Caco-2 (cell line): ENCODE data around the gene TOMM40. TPM values are rescaled to one million over a fixed set of nuclear protein-coding genes. Genes with fewer than 3 reads are reported as not detected.
"Not testable (repeated sequence)": the region's sequence is repeated elsewhere in the genome, so short reads cannot be mapped to it uniquely, and the experiment has no call there.

Experiments
- BruUV-seq: library from RNA; stranded (reverse); fragments of 400-500 nt; replicated peaks from 2 replicates; lab custom pipeline; 2021; lab: Mats Ljungman, UMichigan
- CTCF ChIA-PET: fragments of 300-600 bp; sonication (Branson Sonifier 250); formaldehyde crosslinking; loops from one replicate; lab custom pipeline; 2022; ENCODE audit warnings: antibody characterized with exemption; lab: Charles Lee
- POLR2A ChIA-PET: fragments of 300-600 bp; sonication (Branson Sonifier 250); formaldehyde crosslinking; loops from one replicate; lab custom pipeline; 2022; ENCODE audit warnings: antibody characterized with exemption; lab: Charles Lee
- DNase-seq, 2 experiments: peaks; one replicate each; pipeline versions ENCODE4 v3.0.0 to v3.0.0-alpha.2; 2020 to 2022
- H3K27me3 ChIP-seq: replicated peaks from 2 replicates; pipeline ENCODE4 v1.6.0; 2011; ENCODE audit warnings: low read length; ENCODE audit not compliant: control insufficient read depth, insufficient read depth
- H3K36me3 ChIP-seq: 2 replicates; pipeline ENCODE4 v1.5.1; 2011; ENCODE audit warnings: low read length; ENCODE audit not compliant: control insufficient read depth, insufficient read depth
- H3K4me1 ChIP-seq: fragments of 250-450 bp; sonication (Bioruptor Pico); 2 replicates; pipeline ENCODE4 v1.5.1; 2020; ENCODE audit warnings: mild to moderate bottlenecking
- H3K4me3 ChIP-seq: 2 replicates; pipeline ENCODE4 v1.5.1; 2011; ENCODE audit warnings: low read depth, mild to moderate bottlenecking, control low read depth, low read length
- H3K9me3 ChIP-seq: fragments of 250-450 bp; sonication (Bioruptor Pico); 2 replicates; pipeline ENCODE4 v1.5.1; 2020; ENCODE audit warnings: mild to moderate bottlenecking, moderate library complexity
- H3K27ac Mint-ChIP-seq: one replicate; pipeline ENCODE4 v1.8.0; 2022; ENCODE audit warnings: mixed read lengths; ENCODE audit not compliant: unreplicated experiment
- H3K27me3 Mint-ChIP-seq: one replicate; pipeline ENCODE4 v1.8.0; 2022; ENCODE audit warnings: mixed read lengths; ENCODE audit not compliant: insufficient read depth, unreplicated experiment
- H3K36me3 Mint-ChIP-seq: one replicate; pipeline ENCODE4 v1.8.0; 2022; ENCODE audit warnings: mild to moderate bottlenecking, mixed read lengths; ENCODE audit not compliant: insufficient read depth, unreplicated experiment
- H3K4me1 Mint-ChIP-seq: one replicate; pipeline ENCODE4 v1.8.0; 2022; ENCODE audit warnings: low read depth, mixed read lengths; ENCODE audit not compliant: unreplicated experiment
- H3K4me3 Mint-ChIP-seq: one replicate; pipeline ENCODE4 v1.8.0; 2022; ENCODE audit warnings: mild to moderate bottlenecking, moderate library complexity, mixed read lengths; ENCODE audit not compliant: unreplicated experiment
- H3K9me3 Mint-ChIP-seq: one replicate; pipeline ENCODE4 v1.8.0; 2022; ENCODE audit warnings: mixed read lengths; ENCODE audit not compliant: unreplicated experiment
- CTCF ChIP-seq, 2 experiments: fragments of 200-600 bp in 1 of 2; IDR thresholded peaks; 1 replicate in 1 of 2; 2 replicates in 1 of 2; pipeline versions ENCODE4 v1.5.1 to v1.8.0; 2011 to 2022; ENCODE audit warnings: antibody characterized with exemption in 1 of 2, control low read depth in 1 of 2, inconsistent platforms in 1 of 2, low read depth in 1 of 2, low read length in 1 of 2, mild to moderate bottlenecking in 1 of 2, moderate library complexity in 1 of 2; ENCODE audit not compliant: insufficient read depth in 1 of 2, severe bottlenecking in 1 of 2, unreplicated experiment in 1 of 2
- intact Hi-C: fragments of 100-400 bp; cut with micrococcal nuclease; formaldehyde crosslinking; loops from one replicate; pipeline ENCODE4 v1.10.0; 2022; ENCODE audit not compliant: unreplicated experiment
- total RNA-seq: library from RNA; stranded (reverse); gene quantifications from 2 replicates; pipeline ENCODE4 v1.2.3, GENCODE V29; 2022

TOMM40 gene
- total RNA-seq, 1 experiment from 2014 or later: 205 TPM

GRCh38 chr19:44924243-44924725 lies 33.2 kb downstream of the TOMM40 start:
- ChIA-PET CTCF (interaction anchor here (0.5 to 0.7 kb wide), 3 partner anchors 12 to 80 kb away, joined by 3 to 6 read pairs (median 3); partner anchors contain the start of gene APOE), POLR2A (interaction anchor here (1.1 kb wide), 2 partner anchors 9 to 18 kb away, joined by 4 to 5 read pairs; partner anchors contain the start of gene APOE)
- H3K27ac Mint-ChIP-seq: peak overlapping the region; percentile 82
- Histone ChIP-seq H3K36me3 (peaks cover 1% of the 10 kb centered on the region; the same call in 1 of the 2 replicates), H3K9me3 (no peaks in the 10 kb centered on the region), H3K27me3 (no peaks in the 10 kb centered on the region), H3K4me1 (peaks cover 16% of the 10 kb centered on the region), H3K4me3 (no peak overlapping the region)
- H3K4me3 Mint-ChIP-seq: peak overlapping the region; percentile 31
- BruUV-seq: no TSS peak
- intact Hi-C loops: no loop called here
- peak in 1 of 2 experiments; percentile 59 for DNase-seq
- peaks cover 12% of the 10 kb centered on the region for H3K36me3 Mint-ChIP-seq
- TF ChIP-seq CTCF (IDR thresholded peaks at IDR 0.05; ENCODE audit: insufficient read depth in 1 of 2, low read depth in 1 of 2, low read length in 1 of 2, severe bottlenecking in 1 of 2, unreplicated experiment in 1 of 2): no peak
- no peaks in the 10 kb centered on the region for H3K27me3 Mint-ChIP-seq
- no peaks in the 10 kb centered on the region for H3K9me3 Mint-ChIP-seq
- H3K4me1 Mint-ChIP-seq: peaks cover 15% of the 10 kb centered on the region

DNA sequence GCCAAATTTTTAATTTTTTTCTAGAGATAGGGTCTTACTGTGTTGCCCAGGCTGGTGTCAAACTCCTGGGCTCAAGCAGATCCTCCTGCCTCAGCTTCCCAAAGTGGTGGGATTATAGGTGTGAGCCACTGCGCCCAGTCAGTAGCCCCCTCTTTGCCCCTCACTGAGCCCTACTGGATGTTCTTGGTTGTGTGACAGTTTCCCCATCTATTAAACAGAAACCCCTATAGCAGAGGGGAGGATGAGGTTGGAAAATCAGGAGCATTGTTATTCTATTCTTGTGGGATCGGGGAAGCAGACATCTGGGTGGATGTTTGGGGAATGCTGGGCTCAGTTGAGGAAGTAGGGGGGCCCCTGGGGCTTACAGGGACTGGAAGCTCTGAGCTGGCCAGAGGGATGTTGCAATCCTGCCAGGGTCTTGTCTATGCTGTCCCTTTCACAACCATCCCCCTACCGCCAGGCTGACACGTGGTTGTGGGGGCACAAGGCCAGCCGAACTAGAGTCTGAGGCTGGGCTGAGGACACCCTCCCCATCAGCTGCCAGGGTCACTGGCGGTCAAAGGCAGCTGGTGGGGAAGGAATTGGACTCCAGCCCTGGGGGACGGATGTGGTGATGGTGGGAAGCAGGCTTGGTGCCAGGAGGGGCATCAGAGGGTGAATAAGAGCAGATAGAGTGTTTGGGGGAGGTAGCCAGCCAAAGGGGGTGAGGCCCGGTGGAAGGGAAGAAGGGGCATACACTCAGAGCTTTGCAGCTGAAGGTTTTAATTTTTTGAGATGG lies 34.2 kb downstream of the TOMM40 start:
- ChIA-PET CTCF (no interaction called here), POLR2A (interaction anchor here (0.5 kb wide), 1 partner anchor 80 kb away, joined by 5 read pairs; no protein-coding TSS in a partner anchor)
- Mint-ChIP-seq H3K9me3 (no peaks in the 10 kb centered on the region), H3K4me3 (no peak overlapping the region), H3K4me1 (peaks cover 15% of the 10 kb centered on the region), H3K27ac (no peak overlapping the region), H3K27me3 (no peaks in the 10 kb centered on the region), H3K36me3 (peaks cover 12% of the 10 kb centered on the region)
- BruUV-seq: no TSS peak
- TF ChIP-seq CTCF (IDR thresholded peaks at IDR 0.05; ENCODE audit: insufficient read depth in 1 of 2, low read depth in 1 of 2, low read length in 1 of 2, severe bottlenecking in 1 of 2, unreplicated experiment in 1 of 2): no peak
- Histone ChIP-seq H3K4me1 (peaks cover 14% of the 10 kb centered on the region), H3K36me3 (peaks cover 1% of the 10 kb centered on the region; the same call in 1 of the 2 replicates), H3K4me3 (no peak overlapping the region), H3K27me3 (no peaks in the 10 kb centered on the region), H3K9me3 (no peaks in the 10 kb centered on the region)
- no peak for DNase-seq
- intact Hi-C loops: no loop called here

DNA sequence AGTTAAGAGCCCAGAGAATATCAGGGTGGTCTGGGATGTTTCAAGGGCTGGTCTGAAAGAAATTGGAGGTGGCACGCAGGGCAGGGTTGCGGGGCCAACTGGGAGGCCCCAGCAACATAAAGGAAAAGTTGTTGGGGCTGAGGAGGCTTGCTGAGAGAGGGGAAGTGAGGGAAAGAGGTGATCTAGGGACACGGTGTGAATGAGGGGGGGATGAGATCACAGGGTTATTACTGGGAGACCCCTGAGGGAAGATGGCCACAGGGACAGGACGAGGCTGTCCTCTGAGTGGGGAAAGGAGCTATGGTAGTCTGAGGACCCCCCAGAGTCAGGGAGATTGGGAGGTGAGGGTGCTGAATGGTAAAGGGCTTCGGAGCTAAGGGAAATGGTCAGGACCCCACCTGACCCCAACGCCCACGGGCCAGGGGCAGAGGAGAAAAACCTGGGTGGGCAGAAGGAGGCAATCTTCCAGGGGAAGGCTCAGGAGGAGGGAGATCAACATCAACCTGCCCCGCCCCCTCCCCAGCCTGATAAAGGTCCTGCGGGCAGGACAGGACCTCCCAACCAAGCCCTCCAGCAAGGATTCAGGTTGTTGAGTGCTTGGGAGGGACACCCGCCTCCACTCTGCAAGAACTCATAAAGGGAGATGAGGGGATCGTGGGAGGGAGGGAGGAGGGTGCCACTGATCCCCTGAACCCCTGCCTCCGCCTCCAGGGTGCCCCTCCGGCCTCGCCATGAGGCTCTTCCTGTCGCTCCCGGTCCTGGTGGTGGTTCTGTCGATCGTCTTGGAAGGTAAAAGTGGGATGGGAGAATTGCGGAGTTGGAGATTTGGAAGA lies 35.4 kb downstream of the TOMM40 start:
- H3K4me1 ChIP-seq, H3K4me3 ChIP-seq, H3K9me3 ChIP-seq, H3K27me3 ChIP-seq, H3K9me3 Mint-ChIP-seq, DNase-seq, BruUV-seq, CTCF ChIA-PET, H3K36me3 ChIP-seq, POLR2A ChIA-PET, H3K27me3 Mint-ChIP-seq, intact Hi-C loops: not testable (repeated sequence)
- peak overlapping the region; percentile 2 for H3K27ac Mint-ChIP-seq
- peak overlapping the region; percentile 21 for H3K4me3 Mint-ChIP-seq
- H3K36me3 Mint-ChIP-seq: peaks cover 12% of the 10 kb centered on the region
- H3K4me1 Mint-ChIP-seq: peaks cover 15% of the 10 kb centered on the region
